NCI-H345 treated with DMSO at 0.1 percent for 48 hours (cell line): ENCODE data around the gene CNTNAP2.
"Not testable (repeated sequence)": the region's sequence is repeated elsewhere in the genome, so short reads cannot be mapped to it uniquely, and the experiment has no call there.

Source experiments
- DNase-seq: peaks from one replicate; lab custom pipeline; 2025; ENCODE audit not compliant: unreplicated experiment; lab: John Stamatoyannopoulos, UW

The CNTNAP2 gene

GRCh38 chr7:147078312-147078711 lies 961.7 kb downstream of the CNTNAP2 start:
- DNase-seq, result no peak

- DNase-seq, result no peak
Measured at GRCh38 chr7:147079083-147079482, 962.5 kb downstream of the CNTNAP2 start.

- no peak for DNase-seq
Measured at GRCh38 chr7:147079921-147080420, 963.4 kb downstream of the CNTNAP2 start.

- DNase-seq, result no peak
Measured at GRCh38 chr7:147081117-147081516, 964.5 kb downstream of the CNTNAP2 start.

- peak; percentile 90 for DNase-seq
Measured at GRCh38 chr7:147089051-147089461, 972.5 kb downstream of the CNTNAP2 start.

- DNase-seq, result no peak
Measured at GRCh38 chr7:147089608-147090007, 973.0 kb downstream of the CNTNAP2 start.

- DNase-seq, result no peak
Measured at GRCh38 chr7:147096629-147097028, 980.0 kb downstream of the CNTNAP2 start.

- DNase-seq, result no peak
Measured at GRCh38 chr7:147103224-147103623, 986.6 kb downstream of the CNTNAP2 start.

- no peak for DNase-seq
Measured at GRCh38 chr7:147106746-147107145, 990.1 kb downstream of the CNTNAP2 start.

GRCh38 chr7:147114525-147114924 lies 997.9 kb downstream of the CNTNAP2 start:
- not testable (repeated sequence) for DNase-seq

GRCh38 chr7:147136352-147136751 lies 1019.8 kb downstream of the CNTNAP2 start:
- DNase-seq, result no peak

GRCh38 chr7:147145194-147145593 lies 1028.6 kb downstream of the CNTNAP2 start:
- DNase-seq, result no peak

- no peak for DNase-seq
Measured at GRCh38 chr7:147146169-147146568, 1029.6 kb downstream of the CNTNAP2 start.

GRCh38 chr7:147151661-147152060 lies 1035.1 kb downstream of the CNTNAP2 start:
- DNase-seq, result no peak

- no peak for DNase-seq
Measured at GRCh38 chr7:147153571-147153970, 1037.0 kb downstream of the CNTNAP2 start.

- DNase-seq, result no peak
Measured at GRCh38 chr7:147161405-147161804, 1044.8 kb downstream of the CNTNAP2 start.

GRCh38 chr7:147170341-147171012 lies 1053.9 kb downstream of the CNTNAP2 start:
- DNase-seq, result no peak

- DNase-seq, result no peak
Measured at GRCh38 chr7:147171013-147171391, 1054.4 kb downstream of the CNTNAP2 start.

- DNase-seq, result no peak
Measured at GRCh38 chr7:147173883-147174282, 1057.3 kb downstream of the CNTNAP2 start.

- no peak for DNase-seq
Measured at GRCh38 chr7:147182874-147183273, 1066.3 kb downstream of the CNTNAP2 start.

- no peak for DNase-seq
Measured at GRCh38 chr7:147183276-147183675, 1066.7 kb downstream of the CNTNAP2 start.

GRCh38 chr7:147188467-147188866 lies 1071.9 kb downstream of the CNTNAP2 start:
- no peak for DNase-seq

- no peak for DNase-seq
Measured at GRCh38 chr7:147193476-147193875, 1076.9 kb downstream of the CNTNAP2 start.
